Tibial nerve (tissue), 4 donors: ENCODE measurements around the gene KDM1B.

Source experiments
- CTCF ChIP-seq, 5 experiments: fragments of 200-600 bp in 3 of 5; fragments of 450-650 bp in 2 of 5; sonication (generic) in 3 of 5; IDR thresholded peaks; one replicate each; pipeline ENCODE4 v1.5.1; 2016 to 2019; ENCODE audit warnings: antibody characterized with exemption in 5 of 5, mild to moderate bottlenecking in 3 of 5, moderate library complexity in 2 of 5
- EP300 ChIP-seq, 2 donors: sonication (generic); formaldehyde crosslinking; IDR thresholded peaks; one replicate each; pipeline ENCODE4 v1.6.1; 2017; ENCODE audit warnings: antibody characterized with exemption in 2 of 2, mild to moderate bottlenecking in 1 of 2
- POLR2A ChIP-seq, 2 donors: fragments of 450-650 bp; IDR thresholded peaks; one replicate each; pipeline ENCODE4 v1.6.1; 2017; ENCODE audit warnings: antibody characterized with exemption in 2 of 2, mild to moderate bottlenecking in 2 of 2, moderate library complexity in 2 of 2

- no peak for TF ChIP-seq CTCF (IDR thresholded peaks at IDR 0.05)
- TF ChIP-seq EP300 (IDR thresholded peaks at IDR 0.05) = no peak
- TF ChIP-seq POLR2A (IDR thresholded peaks at IDR 0.05) = no peak
These were observed 30.8 kb downstream of the KDM1B start for GRCh38 chr6:18186033-18186432.
